Spleen (tissue), 11 donors: ENCODE data around the gene RO60. TPM values are rescaled to one million over a fixed set of nuclear protein-coding genes. Genes with fewer than 3 reads are reported as not detected.

Experiments
- DNase-seq: peaks from one replicate; pipeline ENCODE4 v3.0.0-alpha.2; 2020
- H3K27ac ChIP-seq, 8 donors: fragments of 200-600 bp; sonication (generic) in 7 of 8; 1 replicate in 4 of 8; 2 replicates in 4 of 8; pipeline versions ENCODE4 v1.5.0 to v1.8.0; 2016 to 2021; ENCODE audit warnings: inconsistent platforms in 4 of 8, mild to moderate bottlenecking in 4 of 8, moderate library complexity in 1 of 8
- H3K27me3 ChIP-seq, 7 donors: fragments of 200-600 bp; sonication (generic) in 6 of 7; replicated peaks in 1 of 7; 1 replicate in 4 of 7; 2 replicates in 3 of 7; pipeline versions ENCODE4 v1.5.0 to v1.8.0; 2016 to 2021; ENCODE audit warnings: inconsistent platforms in 3 of 7, mild to moderate bottlenecking in 1 of 7
- H3K36me3 ChIP-seq, 6 donors: fragments of 200-600 bp; sonication (generic) in 5 of 6; 1 replicate in 4 of 6; 2 replicates in 2 of 6; pipeline versions ENCODE4 v1.5.0 to v1.8.0; 2016 to 2021; ENCODE audit warnings: inconsistent platforms in 2 of 6
- H3K4me1 ChIP-seq, 6 donors: fragments of 200-600 bp; sonication (generic) in 5 of 6; 1 replicate in 3 of 6; 2 replicates in 3 of 6; pipeline versions ENCODE4 v1.5.0 to v1.8.0; 2016 to 2021; ENCODE audit warnings: inconsistent platforms in 3 of 6
- H3K4me3 ChIP-seq, 8 donors: fragments of 200-600 bp; sonication (generic) in 7 of 8; 1 replicate in 4 of 8; 2 replicates in 4 of 8; pipeline versions ENCODE4 v1.5.0 to v1.8.0; 2016 to 2021; ENCODE audit warnings: inconsistent platforms in 4 of 8, mild to moderate bottlenecking in 4 of 8, moderate library complexity in 2 of 8
- H3K9me3 ChIP-seq, 8 donors: fragments of 200-600 bp; sonication (generic) in 7 of 8; 1 replicate in 4 of 8; 2 replicates in 4 of 8; pipeline versions ENCODE4 v1.5.0 to v1.8.0; 2016 to 2021; ENCODE audit warnings: inconsistent platforms in 4 of 8
- POLR2A ChIP-seq, 3 donors: fragments of 450-650 bp; IDR thresholded peaks; one replicate each; pipeline ENCODE4 v1.5.1; 2017; ENCODE audit warnings: antibody characterized with exemption in 3 of 3, mild to moderate bottlenecking in 1 of 3
- POLR2AphosphoS5 ChIP-seq, 3 donors: sonication (generic); formaldehyde crosslinking; IDR thresholded peaks; one replicate each; pipeline ENCODE4 v1.5.1; 2017; ENCODE audit warnings: antibody characterized with exemption in 3 of 3
- WGBS, 5 donors: extraction: QIAGEN DNeasy Blood & Tissue Kit in 3 of 5; methylation state at CpG; one replicate each; pipeline versions ENCODE4 v1.1.5 to v1.1.7; 2013 to 2018; 5-methylcytosine and 5-hydroxymethylcytosine counted together
- intact Hi-C: fragments of 100-400 bp; cut with DNase I; formaldehyde crosslinking; loops from one replicate; pipeline ENCODE4 v1.15.0; 2023; ENCODE audit warnings: low total_unique reads
- polyA plus RNA-seq, 3 donors: library from polyadenylated mRNA; stranded (reverse); fragments of 200-250 nt; gene quantifications; one replicate each; pipeline ENCODE4 v1.2.1, GENCODE V29; 2013
- total RNA-seq, 7 donors: library from RNA; depleted of rRNA in 3 of 7; stranded (reverse); fragments of >200 nt in 3 of 7; fragmentation: NEBNext Ultra II Directional in 4 of 7; extraction: Animal tissue kit (Norgen Biotek cat#: 25700) in 4 of 7; gene quantifications; one replicate each; pipeline versions ENCODE4 v1.1.0 to v1.2.1, GENCODE V29; 2016 to 2021
- TF ChIP-seq, protein P1 (sequence below), 11 experiments: fragments of 200-600 bp in 7 of 11; fragments of 450-650 bp in 4 of 11; sonication (generic) in 4 of 11; IDR thresholded peaks in 8 of 11; conservative IDR thresholded peaks in 3 of 11; 1 replicate in 7 of 11; 2 replicates in 4 of 11; pipeline versions ENCODE4 v1.4.0 to v1.8.0; 2016 to 2021; ENCODE audit warnings: antibody characterized with exemption in 11 of 11, inconsistent platforms in 4 of 11, mild to moderate bottlenecking in 1 of 11
- donor health status: healthy with polysubstance abuse.
- donor health status: DM: no; HTN: no; CAD: no; lungs with moderate emphysema.
- donor health status: DM: no; HTN: no; CAD: no.
- donor health status: Bipolar disorder and iron deficiency.
- donor health status: healthy.
- donor health status: DM: no; HTN: no; CAD: no.
- donor health status: DM: yes; HTN: yes; CAD: no.

Gene RO60
- total and polyA plus RNA-seq, 10 donors, result 4.7 to 87.1 (median 73.0) TPM

DNA sequence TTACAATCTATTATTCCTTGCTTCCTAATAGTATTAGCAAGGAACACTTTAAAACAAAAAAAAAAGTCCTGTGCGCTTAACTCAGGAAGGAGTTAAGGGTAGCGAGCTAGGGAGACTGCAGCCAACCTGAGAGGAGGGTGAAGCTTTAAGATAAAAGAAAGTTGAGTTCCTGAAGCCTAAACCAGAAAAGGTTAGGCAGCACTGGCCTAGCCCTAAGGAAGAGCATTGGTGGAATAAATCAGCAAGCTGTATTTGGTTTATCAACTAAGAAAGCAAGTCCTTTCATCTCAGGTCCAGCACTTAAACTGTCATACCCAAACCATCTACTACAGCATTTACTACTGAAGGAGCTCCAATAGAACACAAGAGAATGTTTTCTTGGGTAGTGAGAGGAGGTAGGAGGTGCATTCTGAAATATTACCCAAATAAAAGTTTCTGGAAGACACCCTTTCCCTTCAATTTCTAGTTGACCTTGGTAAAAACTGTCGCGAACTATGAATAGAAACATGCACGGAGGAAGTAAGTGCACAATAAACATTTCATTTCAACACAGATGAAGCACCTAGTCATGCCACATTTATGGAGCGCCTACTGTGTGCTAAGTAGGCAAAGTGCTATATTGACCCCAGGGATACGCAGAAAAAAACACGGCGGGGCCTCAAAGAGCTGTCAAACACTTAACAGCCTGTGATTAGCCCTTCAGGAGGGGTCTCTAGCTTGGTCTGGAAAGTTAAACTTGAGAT, 44.5 kb downstream of the RO60 start:
- H3K27ac ChIP-seq, result peak overlapping the region; percentile 89 to 94 (median 92)
- no peaks in the 10 kb centered on the region for H3K27me3 ChIP-seq
- no peaks in the 10 kb centered on the region for H3K9me3 ChIP-seq
- intact Hi-C loops, result no loop called here
- WGBS, 5 donors, result 35 to 42% (median 41%) methylated on average over 9 of the region's 9 CpGs
- TF ChIP-seq, protein P1, sequence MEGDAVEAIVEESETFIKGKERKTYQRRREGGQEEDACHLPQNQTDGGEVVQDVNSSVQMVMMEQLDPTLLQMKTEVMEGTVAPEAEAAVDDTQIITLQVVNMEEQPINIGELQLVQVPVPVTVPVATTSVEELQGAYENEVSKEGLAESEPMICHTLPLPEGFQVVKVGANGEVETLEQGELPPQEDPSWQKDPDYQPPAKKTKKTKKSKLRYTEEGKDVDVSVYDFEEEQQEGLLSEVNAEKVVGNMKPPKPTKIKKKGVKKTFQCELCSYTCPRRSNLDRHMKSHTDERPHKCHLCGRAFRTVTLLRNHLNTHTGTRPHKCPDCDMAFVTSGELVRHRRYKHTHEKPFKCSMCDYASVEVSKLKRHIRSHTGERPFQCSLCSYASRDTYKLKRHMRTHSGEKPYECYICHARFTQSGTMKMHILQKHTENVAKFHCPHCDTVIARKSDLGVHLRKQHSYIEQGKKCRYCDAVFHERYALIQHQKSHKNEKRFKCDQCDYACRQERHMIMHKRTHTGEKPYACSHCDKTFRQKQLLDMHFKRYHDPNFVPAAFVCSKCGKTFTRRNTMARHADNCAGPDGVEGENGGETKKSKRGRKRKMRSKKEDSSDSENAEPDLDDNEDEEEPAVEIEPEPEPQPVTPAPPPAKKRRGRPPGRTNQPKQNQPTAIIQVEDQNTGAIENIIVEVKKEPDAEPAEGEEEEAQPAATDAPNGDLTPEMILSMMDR (IDR thresholded peaks at IDR 0.05 in 8 of 11, conservative IDR thresholded peaks at IDR 0.05 in 3 of 11), result no peak
- TF ChIP-seq POLR2AphosphoS5 (IDR thresholded peaks at IDR 0.05) (no peak), POLR2A (IDR thresholded peaks at IDR 0.05) (no peak)
- H3K36me3 ChIP-seq, result peaks cover 0 to 22% (median 18%) of the 10 kb centered on the region in 6 donors
- DNase-seq, result no peak
- peak overlapping the region; percentile 75 to 96 (median 92) for H3K4me3 ChIP-seq
- H3K4me1 ChIP-seq, result peaks cover 9 to 38% (median 23%) of the 10 kb centered on the region in 6 donors

DNA sequence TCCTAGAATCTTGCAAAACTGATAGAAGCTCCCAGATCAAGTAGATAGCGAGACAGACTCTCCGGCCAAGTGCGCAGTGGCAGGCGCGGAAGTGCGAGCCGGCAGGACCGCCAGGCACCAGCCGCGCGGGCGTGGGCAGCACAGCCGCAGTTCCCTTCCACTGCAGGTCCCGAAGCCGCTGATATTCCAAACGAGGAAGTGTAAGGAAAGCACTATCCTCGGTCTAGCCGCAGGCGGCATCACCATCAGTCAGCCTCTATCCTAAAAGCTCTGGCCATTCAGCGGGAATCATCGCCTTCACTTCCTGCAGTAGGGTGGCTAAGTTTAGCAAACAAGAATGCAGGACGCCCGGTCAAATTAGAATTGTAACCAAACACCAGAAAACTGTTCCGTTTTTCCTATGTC, 45.1 kb downstream of the RO60 start:
- Histone ChIP-seq H3K36me3 (peaks cover 0 to 16% (median 12%) of the 10 kb centered on the region in 6 donors), H3K9me3 (no peaks in the 10 kb centered on the region), H3K4me1 (peaks cover 9 to 38% (median 23%) of the 10 kb centered on the region in 6 donors), H3K4me3 (peak overlapping the region; percentile 75 to 96 (median 92)), H3K27ac (peak overlapping the region; percentile 89 to 94 (median 92)), H3K27me3 (no peaks in the 10 kb centered on the region)
- WGBS, 5 donors, result 0 to 1% (median 0%) methylated on average over 20 to 24 of the region's 24 CpGs
- no peak for TF ChIP-seq POLR2A (IDR thresholded peaks at IDR 0.05)
- TF ChIP-seq, protein P1 (IDR thresholded peaks at IDR 0.05 in 8 of 11, conservative IDR thresholded peaks at IDR 0.05 in 3 of 11), result no peak
- no peak for TF ChIP-seq POLR2AphosphoS5 (IDR thresholded peaks at IDR 0.05)
- intact Hi-C loops, result no loop called here
- DNase-seq, result peak; percentile 89

DNA sequence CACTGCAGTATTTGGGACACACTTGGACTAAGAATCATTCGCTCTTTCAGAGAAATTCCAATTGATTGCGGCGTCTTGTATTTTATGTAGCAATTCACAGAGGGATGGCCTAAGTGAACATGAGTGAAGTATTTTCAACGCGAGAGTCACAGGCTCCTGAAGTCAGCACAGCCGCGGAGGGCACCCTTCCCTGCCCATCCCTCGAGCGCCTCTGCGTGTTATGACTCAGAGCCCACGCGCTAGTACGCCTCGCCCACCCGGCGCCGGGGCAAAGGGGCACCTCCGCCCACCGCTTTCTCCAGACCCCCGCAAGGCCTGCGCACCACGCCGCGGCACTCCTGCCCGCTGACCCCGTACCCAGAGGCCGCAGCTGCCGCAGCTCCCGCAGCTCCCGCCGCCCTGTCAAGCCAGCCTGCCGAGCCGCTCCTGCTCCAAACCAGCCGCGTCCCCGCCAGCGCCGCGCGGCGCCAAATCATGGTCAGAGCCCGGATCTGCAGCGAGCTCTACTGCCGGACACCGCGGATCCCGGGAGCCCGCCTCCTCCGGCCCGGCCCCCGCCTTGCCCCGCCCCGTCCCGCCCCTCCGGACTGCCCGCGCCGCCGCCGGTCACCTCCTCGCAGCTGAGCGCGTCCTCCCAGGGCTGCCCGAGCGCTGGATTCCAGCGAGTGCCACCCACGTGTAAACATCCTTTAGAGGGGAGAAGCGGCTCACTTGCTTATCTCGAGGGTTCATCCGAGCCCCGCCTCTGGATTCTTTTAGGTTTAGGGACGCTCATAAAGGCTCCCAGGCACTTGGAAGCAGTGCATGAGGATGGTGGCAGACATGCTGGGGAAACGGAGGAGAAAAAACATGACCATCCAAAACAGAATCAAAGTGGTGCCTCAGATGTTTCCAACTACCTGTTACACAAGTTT, 45.8 kb downstream of the RO60 start, which contains the start of gene GLRX2:
Gene GLRX2, minus strand, starts transcription at position 508 of the 914 bp plus-strand sequence. Its CDS starts 32 bp downstream, at position 476.
- 0 to 1% (median 0%) methylated on average over 19 to 73 of the region's 73 CpGs for WGBS, 5 donors
- no peaks in the 10 kb centered on the region for H3K27me3 ChIP-seq
- peak; percentile 96 for DNase-seq
- H3K4me1 ChIP-seq, result peaks cover 9 to 38% (median 23%) of the 10 kb centered on the region in 6 donors
- H3K9me3 ChIP-seq, result no peaks in the 10 kb centered on the region
- peaks cover 0 to 9% (median 5%) of the 10 kb centered on the region in 6 donors for H3K36me3 ChIP-seq
- H3K27ac ChIP-seq, result peak within 1 kb of the TSS; percentile 89 to 94 (median 92)
- peak within 1 kb of the TSS; percentile 75 to 96 (median 92) for H3K4me3 ChIP-seq
- TF ChIP-seq, protein P1 (IDR thresholded peaks at IDR 0.05 in 8 of 11, conservative IDR thresholded peaks at IDR 0.05 in 3 of 11), result peak in 5 of 11 experiments; percentile 6 to 48 (median 30)
- TF ChIP-seq POLR2A (IDR thresholded peaks at IDR 0.05), result peak in 1 of 3 donors; percentile 61
- TF ChIP-seq POLR2AphosphoS5 (IDR thresholded peaks at IDR 0.05), result peak; percentile 80 to 89 (median 87)
- intact Hi-C loops, result no loop called here
